ENCODE measurements around the gene ZNF213.

ZNF213 gene

DNA sequence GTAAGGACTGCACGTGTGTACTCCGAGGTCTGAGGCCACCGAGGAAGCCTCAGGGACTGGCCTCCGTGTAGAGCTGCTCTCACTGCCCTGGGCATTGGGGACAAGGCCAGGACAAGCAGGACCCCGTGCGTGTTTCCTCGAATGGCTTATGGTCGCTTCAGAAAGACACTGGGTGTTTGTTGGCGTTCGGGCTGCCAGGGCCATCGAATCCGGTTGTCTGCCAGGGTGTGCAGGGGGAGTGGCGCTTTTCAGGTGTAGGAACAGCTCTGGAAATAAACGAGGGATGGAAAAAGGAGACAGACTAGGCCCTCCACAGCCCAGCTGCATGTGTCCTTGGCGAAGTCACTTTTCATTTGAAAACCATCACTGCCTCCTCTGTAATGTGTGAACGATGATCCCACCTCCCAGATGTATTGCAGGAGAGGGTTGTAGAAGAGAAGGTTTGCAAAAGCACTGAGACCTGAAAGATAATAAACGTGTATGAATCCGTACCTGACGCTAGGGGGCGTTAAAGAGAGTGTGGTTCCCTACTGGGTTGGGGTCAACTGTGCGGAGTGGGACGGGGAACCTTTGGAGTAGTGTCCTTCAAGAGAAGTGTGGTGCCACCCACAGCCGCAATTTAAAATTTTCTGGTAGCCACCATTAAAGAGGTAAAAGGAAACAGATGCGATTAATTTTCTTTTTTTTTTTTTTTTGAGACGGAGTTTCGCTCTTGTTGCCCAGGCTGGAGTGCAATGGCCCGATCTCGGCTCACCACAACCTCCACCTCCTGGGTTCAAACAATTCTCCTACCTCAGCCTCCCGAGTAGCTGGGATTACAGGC lies 33.6 kb upstream of the ZNF213 start:
- no peak for DNase-seq

DNA sequence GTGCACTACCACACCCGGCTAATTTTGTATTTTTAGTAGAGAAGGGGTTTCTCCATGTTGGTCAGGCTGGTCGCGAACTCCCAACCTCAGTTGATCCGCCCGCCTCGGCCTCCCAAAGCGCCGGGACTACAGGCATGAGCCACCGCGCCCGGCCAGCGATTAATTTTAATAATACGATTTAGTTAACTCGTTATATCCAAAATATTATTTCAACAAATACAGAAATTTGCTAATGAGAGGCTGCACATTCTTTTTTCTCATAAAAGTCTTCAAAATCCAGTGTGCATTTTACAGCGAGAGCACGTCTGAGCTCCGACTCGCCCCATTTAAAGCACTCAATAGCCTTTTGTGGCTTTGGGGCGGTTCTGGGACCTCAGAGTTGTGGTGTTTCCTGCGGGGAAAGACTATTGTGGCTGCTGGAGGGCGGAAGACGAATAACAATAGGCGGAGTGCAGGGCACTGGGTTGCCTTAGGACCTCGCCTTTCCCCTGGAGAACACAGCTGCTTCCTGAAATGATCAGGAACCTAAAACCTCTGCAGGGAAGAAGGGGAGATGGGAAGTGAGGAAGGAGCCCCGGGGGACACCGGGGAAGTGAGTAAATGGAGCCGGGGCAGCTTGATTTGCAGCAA lies 32.9 kb upstream of the ZNF213 start:
- DNase-seq = peak; percentile 60

DNA sequence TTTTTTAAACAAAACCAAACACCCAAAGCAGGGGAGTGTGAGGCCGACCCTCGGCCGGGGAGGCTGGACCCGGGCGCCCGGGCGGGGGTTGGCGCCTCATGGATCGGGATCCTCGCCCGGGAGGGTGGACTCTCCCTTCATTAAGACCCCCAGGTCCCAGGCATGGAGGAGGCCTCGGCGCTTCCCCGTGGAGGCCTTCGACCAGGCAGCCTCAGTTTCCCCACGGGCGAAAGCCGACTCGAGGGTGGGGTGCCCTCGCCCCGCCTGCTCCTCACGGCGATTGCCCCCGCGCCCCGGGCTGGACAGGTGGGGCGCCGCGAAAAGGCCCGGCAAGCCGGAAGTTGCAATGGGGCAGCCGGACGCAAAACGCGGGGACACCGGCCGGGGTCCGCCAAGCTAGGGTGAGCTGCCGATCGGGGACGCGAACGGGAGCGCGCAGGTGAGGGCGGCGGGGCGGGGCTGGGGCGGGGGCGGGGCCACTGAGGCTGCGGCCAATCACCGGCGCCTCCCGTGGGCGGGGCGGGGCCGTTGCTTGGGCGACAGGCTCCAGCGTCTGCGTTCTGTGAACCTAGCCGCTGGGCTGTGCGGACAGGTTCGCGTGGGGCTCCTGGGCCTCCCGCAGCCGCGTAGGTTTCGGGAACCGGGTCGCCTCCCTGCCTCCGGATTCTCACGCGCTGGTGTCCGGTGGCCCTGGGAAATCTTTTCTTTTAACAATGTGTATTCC lies 28.5 kb upstream of the ZNF213 start:
- peak; percentile 95 for DNase-seq

DNA sequence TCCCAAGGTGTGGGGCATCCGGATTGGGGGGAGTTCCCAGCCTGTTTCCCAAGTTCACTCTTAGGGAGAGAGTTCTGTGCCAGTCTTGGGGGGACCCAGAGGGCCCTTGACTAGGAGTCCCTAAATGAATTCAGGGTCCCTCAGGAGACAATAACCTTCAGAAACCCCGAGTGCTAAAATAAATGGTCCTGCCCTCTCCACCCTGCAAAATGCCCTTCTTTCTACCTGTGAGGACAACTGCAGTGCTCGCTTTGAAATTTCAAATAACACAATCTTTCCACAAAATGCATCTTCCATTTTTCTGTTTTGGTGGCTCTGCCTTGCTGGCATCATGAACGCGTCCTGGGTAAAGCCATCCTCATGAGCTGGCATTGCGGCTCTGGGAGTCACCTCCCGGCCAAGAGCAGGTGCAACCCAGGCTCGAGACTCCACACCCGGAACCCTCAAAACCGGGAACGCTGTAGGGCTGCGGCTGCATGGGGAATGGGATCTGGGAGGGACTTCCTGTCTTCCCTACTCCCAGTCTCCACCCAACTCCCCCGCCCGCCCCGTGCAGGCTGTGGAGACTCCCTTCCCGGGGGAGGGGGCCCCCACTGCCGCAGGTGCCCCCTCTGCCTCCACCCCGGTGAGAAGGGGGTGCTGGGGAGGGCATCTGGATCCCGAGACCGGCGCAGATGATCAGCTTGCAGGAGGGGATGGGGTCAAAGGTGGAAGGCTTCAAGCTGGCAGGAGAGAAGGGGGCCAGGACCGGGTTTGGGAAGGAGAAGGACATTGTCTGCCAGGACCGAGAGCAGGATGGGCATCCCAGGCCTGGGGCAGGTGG lies 22.6 kb upstream of the ZNF213 start, which contains the start of gene ZNF205:
TSS of gene ZNF205 (plus strand) at position 529 of the 823 bp plus-strand sequence. CDS start 845 bp downstream, outside the sequence.
- peak; percentile 90 for DNase-seq

DNA sequence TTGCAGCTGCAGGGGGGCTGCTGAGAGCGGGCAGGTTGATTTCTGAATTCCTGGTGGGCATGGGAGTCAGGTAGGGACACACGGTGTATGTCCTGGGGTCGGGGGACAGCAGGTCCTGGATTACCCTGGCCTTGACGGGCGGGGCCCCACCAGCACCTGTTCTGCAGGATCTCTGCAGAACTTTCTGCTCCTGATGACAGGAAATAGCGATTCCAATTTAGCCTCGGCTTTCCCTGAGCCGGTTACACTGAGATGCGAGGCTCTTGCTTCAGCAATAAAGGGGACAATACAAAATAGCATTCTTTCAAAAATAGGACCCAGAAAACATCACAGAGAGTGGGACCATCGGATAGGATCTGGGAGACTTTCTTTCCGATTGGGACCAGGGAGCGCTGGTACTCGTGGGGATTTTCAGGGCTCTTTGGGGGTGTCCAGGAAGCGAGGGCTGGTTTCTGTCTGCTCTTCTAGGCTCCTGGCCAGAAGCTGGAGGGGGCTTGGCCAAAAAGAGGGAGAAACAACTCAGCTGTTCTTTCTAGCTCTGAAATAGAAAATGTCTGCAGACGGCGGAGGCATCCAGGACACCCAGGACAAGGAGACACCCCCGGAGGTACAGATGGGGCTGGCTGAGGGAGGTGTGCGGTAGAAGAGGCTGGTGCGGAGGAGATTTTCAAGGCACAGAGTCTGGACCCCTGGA lies 21.8 kb upstream of the ZNF213 start:
- no peak for DNase-seq

DNA sequence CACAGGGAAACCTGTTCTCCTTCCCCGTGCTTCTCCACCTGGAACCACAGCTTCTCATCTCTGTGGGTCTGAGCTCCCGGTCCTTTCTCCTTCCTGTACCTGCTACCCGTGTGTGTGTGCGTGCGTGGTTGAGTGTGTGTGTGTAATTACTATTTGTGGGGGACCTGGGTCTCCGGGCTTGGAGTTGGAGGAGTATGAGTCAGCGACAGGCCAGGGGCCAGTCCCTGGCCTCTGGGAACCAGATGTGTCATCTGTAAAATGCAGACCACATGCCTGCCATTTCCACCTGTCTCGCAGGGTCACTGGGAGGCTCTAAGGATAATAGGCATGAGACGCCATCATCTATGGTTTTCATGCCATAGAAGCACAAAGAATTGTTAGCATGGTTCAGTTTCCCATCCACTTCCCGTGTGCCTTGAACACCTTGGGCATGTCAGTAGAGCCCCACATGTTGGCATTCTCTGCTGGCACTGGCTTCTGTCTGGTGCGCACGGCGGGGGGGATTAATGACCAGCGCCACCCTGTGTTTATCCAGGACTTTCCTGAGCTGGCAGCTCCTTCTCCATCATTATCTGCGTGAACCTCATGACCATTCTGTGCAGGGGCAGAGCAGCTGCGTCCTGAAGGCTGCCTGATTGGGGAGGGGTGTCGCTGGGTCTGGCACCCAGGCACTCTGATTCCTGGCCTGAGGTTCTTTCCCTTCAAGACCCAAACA lies 20.9 kb upstream of the ZNF213 start:
- no peak for DNase-seq

DNA sequence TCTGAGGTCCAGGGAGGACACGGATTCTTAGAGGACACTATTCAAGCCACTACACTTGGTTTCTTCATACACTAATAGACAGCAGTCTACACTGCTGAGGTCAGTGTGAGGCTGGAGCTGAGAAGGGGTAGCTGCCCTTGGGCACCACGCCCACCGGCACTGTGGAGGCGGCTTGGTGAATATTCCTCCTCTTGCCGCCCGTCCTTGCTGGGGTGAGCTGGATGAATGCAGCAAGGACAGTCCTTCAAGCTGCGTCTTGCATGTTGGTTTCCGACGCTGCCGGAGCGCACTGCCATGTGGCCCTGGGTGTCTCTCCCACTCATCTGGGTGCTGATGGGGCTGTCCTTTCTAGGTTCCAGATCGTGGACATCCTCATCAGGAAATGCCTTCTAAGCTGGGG lies 19.8 kb upstream of the ZNF213 start:
- DNase-seq = no peak

DNA sequence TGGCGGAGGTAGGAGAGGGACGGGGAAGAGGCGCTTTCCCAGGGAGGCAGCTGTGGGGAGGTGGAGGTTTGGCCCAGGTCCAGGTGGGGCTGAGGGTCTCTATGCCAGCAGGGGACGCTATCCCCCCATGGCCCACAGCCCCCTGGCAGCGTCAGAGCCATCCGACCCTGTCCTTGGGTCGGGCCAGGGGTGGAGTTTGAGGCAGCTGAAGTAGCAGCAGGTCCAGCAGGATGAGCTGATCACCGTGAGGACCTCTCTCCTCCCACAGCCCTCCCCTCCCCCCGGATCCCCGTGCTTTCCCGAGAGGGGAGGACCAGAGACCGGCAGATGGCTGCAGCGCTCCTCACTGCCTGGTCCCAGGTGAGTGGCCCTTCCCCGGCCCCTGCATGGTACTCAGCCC lies 19.3 kb upstream of the ZNF213 start:
- no peak for DNase-seq

DNA sequence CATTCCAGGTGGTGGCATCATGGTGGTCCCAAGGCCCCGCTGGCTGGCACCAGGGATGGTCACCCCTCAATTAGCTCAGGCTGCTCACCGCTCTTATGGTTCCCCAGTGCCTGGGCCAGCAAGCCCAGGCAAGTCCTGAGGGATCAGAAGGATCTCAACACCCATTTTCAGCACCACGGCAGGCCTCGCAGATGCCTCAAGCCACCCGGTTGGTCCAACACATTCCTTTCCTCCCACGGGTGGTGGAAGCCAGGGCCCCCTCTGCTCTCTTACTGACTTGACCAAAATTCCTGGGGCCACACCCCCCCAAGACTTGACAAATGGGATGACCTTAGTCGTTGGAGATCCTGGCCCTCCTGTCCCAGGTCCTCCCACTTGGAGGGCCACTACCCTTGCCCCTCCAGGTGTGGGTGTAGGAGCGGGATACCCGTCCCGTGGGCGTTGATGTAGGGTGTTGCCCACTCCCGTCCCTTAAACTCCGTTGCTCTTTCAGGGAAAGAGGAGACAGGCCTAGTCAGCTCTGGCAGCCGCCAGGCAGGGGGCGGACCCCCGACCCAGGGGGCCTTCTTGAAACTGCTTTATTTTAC lies 16.5 kb upstream of the ZNF213 start:
- no peak for DNase-seq

DNA sequence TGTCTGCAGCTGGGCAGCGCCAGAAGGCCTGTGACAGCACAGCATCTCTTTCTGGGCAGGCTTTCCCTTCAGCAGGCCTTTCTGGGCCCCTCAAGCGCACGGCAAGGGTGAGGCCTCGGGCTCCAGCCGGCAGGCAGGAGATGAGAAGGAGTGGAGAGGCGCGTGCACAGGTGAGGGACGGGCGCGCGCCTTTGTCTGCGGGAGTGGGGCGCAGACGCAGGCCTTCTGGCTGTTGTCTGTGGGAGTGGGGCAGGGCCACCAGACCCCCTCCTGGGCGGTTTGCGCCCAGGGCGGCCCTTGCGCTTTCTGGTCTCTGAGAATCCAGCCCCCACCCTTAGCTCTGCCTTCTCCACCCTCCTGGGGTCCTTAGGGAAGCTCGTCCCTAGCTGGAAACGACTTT lies 16.0 kb upstream of the ZNF213 start:
- no peak for DNase-seq

DNA sequence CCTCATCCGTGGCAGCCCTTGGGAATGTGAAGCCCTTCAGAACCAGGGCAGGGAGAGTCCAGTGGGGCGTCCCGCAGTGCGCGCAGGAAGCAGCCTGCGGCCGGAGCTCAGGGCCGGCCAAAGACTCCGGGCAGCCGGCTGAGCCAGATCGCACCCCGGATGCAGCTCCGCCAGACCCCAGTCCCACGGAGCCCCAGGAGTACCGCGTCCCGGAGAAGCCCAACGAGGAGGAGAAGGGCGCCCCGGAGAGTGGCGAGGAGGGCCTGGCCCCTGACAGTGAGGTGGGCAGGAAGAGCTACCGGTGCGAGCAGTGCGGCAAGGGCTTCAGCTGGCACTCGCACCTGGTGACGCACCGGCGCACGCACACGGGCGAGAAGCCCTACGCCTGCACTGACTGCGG lies 15.5 kb upstream of the ZNF213 start:
- no peak for DNase-seq

DNA sequence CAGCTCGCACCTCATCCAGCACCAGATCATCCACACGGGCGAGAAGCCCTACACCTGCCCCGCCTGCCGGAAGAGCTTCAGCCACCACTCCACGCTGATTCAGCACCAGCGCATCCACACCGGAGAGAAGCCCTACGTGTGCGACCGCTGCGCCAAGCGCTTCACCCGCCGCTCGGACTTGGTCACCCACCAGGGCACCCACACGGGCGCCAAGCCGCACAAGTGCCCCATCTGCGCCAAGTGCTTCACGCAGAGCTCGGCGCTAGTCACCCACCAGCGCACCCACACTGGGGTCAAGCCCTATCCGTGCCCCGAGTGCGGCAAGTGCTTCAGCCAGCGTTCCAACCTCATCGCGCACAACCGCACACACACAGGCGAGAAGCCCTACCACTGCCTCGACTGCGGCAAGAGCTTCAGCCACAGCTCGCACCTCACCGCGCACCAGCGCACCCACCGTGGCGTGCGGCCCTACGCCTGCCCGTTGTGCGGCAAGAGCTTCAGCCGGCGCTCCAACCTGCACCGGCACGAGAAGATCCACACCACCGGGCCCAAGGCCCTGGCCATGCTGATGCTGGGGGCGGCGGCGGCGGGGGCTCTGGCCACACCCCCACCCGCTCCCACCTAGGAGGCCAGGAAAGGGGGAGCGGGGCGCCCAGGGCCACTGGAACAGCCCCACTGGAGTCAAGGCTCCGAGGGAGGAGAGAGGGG lies 15.0 kb upstream of the ZNF213 start:
- DNase-seq = no peak

DNA sequence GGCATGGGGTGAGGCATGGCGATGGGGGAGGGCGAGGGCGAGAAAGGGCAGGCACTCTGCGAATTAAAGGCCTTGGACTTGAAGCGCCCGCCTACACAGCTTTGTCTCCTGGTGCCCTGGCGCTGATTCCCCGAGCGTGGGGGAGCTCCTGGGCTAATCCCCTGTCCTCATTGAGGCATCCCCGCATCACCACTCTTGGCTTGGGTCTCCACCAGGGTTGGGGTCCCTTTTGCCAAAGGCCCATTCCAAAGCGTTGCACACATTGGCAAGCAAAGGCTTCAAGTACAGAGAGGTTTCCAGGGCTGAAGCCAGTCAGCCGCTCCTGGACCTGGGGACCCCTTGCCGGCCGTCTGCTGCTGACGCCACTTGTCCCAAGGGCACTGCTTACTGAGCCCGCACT lies 14.4 kb upstream of the ZNF213 start:
- no peak for DNase-seq

DNA sequence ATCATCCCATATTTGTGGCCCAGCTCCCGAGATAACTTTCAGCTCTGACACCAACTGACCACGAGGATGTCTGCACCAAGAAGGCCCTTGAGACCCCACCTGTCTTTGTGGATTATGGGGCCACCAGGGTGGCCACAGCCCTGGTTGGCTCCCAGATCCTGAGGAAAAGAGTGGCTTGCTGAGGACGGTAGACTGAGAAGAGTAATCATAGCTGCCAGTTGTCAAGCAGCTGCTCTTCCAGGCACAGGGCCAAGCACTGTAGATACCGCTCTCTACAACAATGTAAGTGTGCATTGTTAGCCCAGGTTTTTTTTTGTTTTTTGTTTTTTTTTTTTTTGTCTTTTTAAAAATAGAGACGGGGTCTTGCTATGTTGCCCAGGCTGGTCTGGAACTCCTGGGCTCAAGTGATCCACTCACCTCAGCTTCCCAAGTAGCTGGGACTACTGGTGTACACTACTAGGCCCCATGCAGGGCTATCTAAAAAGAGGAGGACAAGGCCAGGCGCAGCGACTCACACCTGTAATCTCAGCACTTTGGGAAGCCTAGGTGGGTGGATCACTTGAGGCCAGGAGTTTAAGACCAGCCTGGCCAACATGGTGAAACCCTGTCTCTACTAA lies 12.9 kb upstream of the ZNF213 start:
- DNase-seq = peak; percentile 57

DNA sequence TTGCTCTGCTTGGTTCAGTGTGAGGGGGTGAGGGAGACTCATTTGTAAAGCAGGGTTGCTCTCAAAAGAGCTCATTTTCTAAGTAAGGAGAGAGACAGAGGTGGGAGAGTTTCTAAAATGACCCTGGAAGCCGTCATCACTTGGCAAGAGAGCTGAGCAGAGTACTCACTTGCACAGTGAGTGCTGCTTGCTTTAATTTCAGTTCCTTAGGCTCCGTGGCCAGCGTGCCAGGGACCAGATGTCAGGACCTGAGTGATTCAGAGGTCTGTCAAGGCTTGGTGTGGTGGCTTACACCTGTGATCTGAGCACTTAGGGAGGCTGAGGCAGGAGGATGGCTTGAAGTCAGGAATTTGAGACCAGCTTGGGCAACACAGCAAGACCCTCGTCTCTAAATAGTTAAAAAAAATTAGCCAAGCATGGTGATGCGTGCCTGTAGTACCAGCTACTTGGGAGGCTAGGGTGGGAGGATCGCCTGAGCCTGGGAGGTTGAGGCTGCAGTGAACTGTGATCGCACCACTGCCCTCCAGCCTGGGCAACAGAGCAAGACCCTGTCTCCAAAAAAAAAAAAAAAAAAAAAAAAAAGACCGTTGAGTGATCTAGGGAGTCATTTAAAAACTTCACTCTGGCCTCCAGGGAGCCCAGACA lies 11.8 kb upstream of the ZNF213 start:
- DNase-seq = no peak

DNA sequence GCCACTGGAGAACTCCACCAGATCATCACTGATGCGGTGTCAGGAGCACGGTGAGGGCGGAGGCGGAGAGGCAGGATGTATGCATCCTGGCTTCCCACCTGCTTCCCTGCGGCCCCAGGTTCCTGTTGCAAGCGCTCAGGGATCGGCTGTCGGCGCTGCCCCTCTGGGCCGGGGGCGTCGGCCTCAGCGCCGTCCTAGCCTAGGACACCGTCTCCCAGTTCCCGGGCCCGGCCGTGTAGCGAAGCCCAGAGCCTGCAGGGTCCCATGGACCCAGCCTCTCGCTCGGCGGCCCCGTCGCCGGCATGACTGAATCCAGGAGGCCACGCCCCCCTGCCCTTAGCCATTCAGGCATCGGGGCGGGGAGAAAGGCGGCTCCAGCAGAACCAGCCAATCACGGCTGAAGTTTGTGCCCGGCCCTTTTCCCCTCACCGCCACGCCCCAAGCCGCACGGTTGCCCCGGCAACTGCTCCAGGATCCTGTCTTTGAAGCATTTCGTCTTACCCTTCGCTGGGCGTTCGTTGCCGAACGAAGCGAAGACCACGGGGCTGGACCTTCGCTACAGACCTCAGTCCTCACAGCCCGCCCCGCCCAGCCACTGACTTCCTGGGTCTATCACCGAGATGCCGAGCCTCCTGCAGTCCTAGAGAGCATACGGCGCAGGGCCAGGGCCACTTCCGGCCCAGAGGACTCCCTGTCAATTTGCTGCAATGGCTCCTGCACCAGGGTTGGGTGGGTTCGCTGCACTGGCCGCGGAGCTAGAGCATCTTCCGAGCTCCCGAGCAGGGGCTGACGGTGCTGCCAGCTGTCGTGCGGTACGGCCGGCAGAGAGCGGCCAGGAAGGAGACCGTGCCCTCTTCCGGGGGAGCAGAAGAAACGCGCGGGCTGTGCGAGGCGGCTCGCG lies 10.6 kb upstream of the ZNF213 start:
- peak; percentile 96 for DNase-seq

DNA sequence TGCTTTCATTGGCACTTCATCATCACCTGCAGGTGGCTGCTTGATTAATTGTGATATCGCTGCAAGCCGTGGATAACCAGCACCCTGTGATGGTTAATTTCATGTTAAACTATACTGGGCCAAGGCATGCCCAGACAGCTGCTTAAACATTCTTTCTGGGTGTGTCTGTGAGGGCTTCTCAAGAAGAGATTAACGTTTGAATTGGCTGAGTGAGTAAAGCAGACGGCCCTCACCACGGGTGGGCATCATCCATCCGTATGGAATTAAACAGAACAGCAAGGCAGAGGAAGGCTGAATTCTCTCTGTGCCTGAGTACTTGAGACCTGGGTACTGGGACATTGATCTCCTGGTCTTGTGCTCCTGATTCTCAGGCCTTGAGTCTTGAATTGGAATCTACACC lies 7.1 kb upstream of the ZNF213 start:
- peak; percentile 83 for DNase-seq

Measured in NCI-H345 (cell line).